K562 (cell line): ENCODE results near the gene POLR3G. TPM values are rescaled to one million over a fixed set of nuclear protein-coding genes. Genes with fewer than 3 reads are reported as not detected.

Source experiments
- EHMT2 ChIP-seq: fragments of 450-650 bp; IDR thresholded peaks from 2 replicates; pipeline ENCODE4 v1.6.1; 2018; ENCODE audit warnings: antibody characterized with exemption
- HDAC3 ChIP-seq: fragments of 450-650 bp; IDR thresholded peaks from 2 replicates; pipeline ENCODE4 v1.6.1; 2018; ENCODE audit warnings: borderline replicate concordance, mild to moderate bottlenecking, moderate library complexity; ENCODE audit not compliant: partially characterized antibody
- PYGO2 ChIP-seq: fragments of 450-650 bp; IDR thresholded peaks from 2 replicates; pipeline ENCODE4 v1.6.1; 2016; ENCODE audit warnings: mild to moderate bottlenecking, missing genetic modification characterization, moderate library complexity, missing compliant biosample characterization
- SMARCA4 ChIP-seq: fragments of 450-650 bp; IDR thresholded peaks from 2 replicates; pipeline ENCODE4 v1.6.1; 2016
- TEAD4 ChIP-seq, 2 experiments: sonication (generic) in 1 of 2; formaldehyde crosslinking in 1 of 2; IDR thresholded peaks; 2 replicates each; pipeline versions ENCODE4 v1.6.1 to v1.8.0; 2012 to 2022; ENCODE audit warnings: borderline replicate concordance in 1 of 2, inconsistent platforms in 1 of 2, low read length in 1 of 2, mild to moderate bottlenecking in 1 of 2, missing genetic modification reagents in 1 of 2
- ZNF507 ChIP-seq: conservative IDR thresholded peaks from 2 replicates; pipeline ENCODE4 v1.6.1; 2017; ENCODE audit warnings: missing genetic modification characterization, missing compliant biosample characterization
- polyA plus RNA-seq, 8 experiments: library from polyadenylated mRNA; depleted of rRNA in 4 of 8; stranded (reverse) in 5 of 8; unstranded in 3 of 8; fragments of >200 nt; fragmentation: Nextera tagmentation in 2 of 8; fragmentation: Illumina TruSeq in 1 of 8; extraction: Ambion mirVana in 2 of 8; extraction: Trizol in 1 of 8; gene quantifications; 2 replicates each; pipeline versions ENCODE4 v1.2.1 to v1.2.3, GENCODE V29; 2011 to 2014; ENCODE audit warnings: inconsistent platforms in 1 of 8, missing spikeins in 1 of 8
- total RNA-seq, 7 experiments: library from RNA; depleted of rRNA in 6 of 7; stranded (reverse); fragments of >200 nt in 6 of 7; fragmentation: Illumina TruSeq in 2 of 7; extraction: Trizol in 2 of 7; gene quantifications; 2 replicates each; pipeline versions ENCODE4 v1.2.1 to v1.2.3, GENCODE V29; 2011 to 2021; ENCODE audit warnings: low replicate concordance in 1 of 7
- TF ChIP-seq, protein P1 (sequence below), 2 experiments: IDR thresholded peaks in 1 of 2; conservative IDR thresholded peaks in 1 of 2; 2 replicates each; pipeline ENCODE4 v1.6.1; 2016; ENCODE audit warnings: low read depth in 2 of 2, mild to moderate bottlenecking in 1 of 2, missing compliant biosample characterization in 1 of 2, missing genetic modification characterization in 1 of 2, moderate library complexity in 1 of 2
- TF ChIP-seq, protein P2 (sequence below): fragments of 150-350 bp; IDR thresholded peaks from 2 replicates; pipeline ENCODE4 v1.6.1; 2014; ENCODE audit warnings: low read depth, mild to moderate bottlenecking, low read length, borderline replicate concordance
- TF ChIP-seq, protein P3 (sequence below): fragments of 450-650 bp; IDR thresholded peaks from 2 replicates; pipeline ENCODE4 v1.6.1; 2018; ENCODE audit not compliant: partially characterized antibody
- TF ChIP-seq, protein P4 (sequence below): fragments of 250-450 bp; sonication (Bioruptor Pico); IDR thresholded peaks from 2 replicates; pipeline ENCODE4 v1.9.0; 2021; ENCODE audit warnings: mild to moderate bottlenecking

The POLR3G gene
- total and polyA plus RNA-seq, 9 of the 15 experiments (the other 6 are each of a cell fraction or from before 2014, with no cell fraction given): 39.0 to 111 (median 59.0) TPM

DNA sequence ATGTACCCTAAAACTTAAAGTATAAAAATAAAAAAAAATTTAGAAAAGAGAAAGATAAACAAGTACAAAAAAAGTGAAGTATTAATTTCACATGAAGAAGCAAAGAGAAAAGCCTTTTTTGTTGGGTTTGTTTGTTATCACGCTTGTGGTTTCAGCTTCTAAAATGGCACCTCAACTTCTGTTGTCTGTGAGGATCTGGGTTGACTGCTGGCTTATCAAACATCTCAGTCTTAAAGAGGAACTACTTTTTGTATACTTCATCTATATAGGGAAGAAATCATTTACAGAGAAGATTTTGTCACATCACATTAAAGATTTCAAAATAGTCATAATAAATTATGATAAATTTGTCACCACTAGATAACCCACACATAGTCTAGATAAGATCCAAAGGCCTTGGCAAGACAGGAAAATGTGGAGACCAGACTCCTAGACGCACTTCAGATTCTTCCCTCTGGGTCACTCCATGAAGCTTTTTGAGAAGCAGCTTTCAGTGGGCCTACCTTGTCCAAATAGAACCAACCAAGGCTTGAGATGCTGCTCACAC, 75.1 kb downstream of the POLR3G start (continued):
- TF ChIP-seq, protein P1, sequence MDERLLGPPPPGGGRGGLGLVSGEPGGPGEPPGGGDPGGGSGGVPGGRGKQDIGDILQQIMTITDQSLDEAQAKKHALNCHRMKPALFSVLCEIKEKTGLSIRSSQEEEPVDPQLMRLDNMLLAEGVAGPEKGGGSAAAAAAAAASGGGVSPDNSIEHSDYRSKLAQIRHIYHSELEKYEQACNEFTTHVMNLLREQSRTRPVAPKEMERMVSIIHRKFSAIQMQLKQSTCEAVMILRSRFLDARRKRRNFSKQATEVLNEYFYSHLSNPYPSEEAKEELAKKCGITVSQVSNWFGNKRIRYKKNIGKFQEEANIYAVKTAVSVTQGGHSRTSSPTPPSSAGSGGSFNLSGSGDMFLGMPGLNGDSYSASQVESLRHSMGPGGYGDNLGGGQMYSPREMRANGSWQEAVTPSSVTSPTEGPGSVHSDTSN (CRISPR knock-in tag; IDR thresholded peaks at IDR 0.05; ENCODE audit: low read depth): no peak
- TF ChIP-seq, protein P1 (tag; conservative IDR thresholded peaks at IDR 0.05; ENCODE audit: low read depth): peak; percentile 64; the same call in 1 of the 2 replicates
- TF ChIP-seq PYGO2 (tag) (no peak), SMARCA4 (no peak), EHMT2 (peak; percentile 62), TEAD4 (IDR thresholded peaks at IDR 0.05; ENCODE audit: low read length) (peak; percentile 59; the same call in 1 of the 2 replicates), TEAD4 (CRISPR knock-in tag; IDR thresholded peaks at IDR 0.05; ENCODE audit: borderline replicate concordance) (no peak), ZNF507 (no peak), HDAC3 (peak; percentile 13)
- TF ChIP-seq, protein P2, sequence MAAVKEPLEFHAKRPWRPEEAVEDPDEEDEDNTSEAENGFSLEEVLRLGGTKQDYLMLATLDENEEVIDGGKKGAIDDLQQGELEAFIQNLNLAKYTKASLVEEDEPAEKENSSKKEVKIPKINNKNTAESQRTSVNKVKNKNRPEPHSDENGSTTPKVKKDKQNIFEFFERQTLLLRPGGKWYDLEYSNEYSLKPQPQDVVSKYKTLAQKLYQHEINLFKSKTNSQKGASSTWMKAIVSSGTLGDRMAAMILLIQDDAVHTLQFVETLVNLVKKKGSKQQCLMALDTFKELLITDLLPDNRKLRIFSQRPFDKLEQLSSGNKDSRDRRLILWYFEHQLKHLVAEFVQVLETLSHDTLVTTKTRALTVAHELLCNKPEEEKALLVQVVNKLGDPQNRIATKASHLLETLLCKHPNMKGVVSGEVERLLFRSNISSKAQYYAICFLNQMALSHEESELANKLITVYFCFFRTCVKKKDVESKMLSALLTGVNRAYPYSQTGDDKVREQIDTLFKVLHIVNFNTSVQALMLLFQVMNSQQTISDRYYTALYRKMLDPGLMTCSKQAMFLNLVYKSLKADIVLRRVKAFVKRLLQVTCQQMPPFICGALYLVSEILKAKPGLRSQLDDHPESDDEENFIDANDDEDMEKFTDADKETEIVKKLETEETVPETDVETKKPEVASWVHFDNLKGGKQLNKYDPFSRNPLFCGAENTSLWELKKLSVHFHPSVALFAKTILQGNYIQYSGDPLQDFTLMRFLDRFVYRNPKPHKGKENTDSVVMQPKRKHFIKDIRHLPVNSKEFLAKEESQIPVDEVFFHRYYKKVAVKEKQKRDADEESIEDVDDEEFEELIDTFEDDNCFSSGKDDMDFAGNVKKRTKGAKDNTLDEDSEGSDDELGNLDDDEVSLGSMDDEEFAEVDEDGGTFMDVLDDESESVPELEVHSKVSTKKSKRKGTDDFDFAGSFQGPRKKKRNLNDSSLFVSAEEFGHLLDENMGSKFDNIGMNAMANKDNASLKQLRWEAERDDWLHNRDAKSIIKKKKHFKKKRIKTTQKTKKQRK: no peak
- TF ChIP-seq, protein P3, sequence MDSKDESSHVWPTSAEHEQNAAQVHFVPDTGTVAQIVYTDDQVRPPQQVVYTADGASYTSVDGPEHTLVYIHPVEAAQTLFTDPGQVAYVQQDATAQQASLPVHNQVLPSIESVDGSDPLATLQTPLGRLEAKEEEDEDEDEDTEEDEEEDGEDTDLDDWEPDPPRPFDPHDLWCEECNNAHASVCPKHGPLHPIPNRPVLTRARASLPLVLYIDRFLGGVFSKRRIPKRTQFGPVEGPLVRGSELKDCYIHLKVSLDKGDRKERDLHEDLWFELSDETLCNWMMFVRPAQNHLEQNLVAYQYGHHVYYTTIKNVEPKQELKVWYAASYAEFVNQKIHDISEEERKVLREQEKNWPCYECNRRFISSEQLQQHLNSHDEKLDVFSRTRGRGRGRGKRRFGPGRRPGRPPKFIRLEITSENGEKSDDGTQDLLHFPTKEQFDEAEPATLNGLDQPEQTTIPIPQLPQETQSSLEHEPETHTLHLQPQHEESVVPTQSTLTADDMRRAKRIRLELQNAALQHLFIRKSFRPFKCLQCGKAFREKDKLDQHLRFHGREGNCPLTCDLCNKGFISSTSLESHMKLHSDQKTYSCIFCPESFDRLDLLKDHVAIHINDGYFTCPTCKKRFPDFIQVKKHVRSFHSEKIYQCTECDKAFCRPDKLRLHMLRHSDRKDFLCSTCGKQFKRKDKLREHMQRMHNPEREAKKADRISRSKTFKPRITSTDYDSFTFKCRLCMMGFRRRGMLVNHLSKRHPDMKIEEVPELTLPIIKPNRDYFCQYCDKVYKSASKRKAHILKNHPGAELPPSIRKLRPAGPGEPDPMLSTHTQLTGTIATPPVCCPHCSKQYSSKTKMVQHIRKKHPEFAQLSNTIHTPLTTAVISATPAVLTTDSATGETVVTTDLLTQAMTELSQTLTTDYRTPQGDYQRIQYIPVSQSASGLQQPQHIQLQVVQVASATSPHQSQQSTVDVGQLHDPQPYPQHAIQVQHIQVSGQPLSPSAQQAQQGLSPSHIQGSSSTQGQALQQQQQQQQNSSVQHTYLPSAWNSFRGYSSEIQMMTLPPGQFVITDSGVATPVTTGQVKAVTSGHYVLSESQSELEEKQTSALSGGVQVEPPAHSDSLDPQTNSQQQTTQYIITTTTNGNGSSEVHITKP: no peak
- TF ChIP-seq, protein P4, sequence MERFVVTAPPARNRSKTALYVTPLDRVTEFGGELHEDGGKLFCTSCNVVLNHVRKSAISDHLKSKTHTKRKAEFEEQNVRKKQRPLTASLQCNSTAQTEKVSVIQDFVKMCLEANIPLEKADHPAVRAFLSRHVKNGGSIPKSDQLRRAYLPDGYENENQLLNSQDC (CRISPR knock-in tag): no peak
